Transverse colon (tissue), 4 donors: Measurements from ENCODE around the gene OR4F15.

Source experiments
- CTCF ChIP-seq, 5 experiments: fragments of 200-600 bp in 3 of 5; fragments of 450-650 bp in 2 of 5; sonication (generic) in 3 of 5; IDR thresholded peaks; 1 replicate in 2 of 5; 2 replicates in 3 of 5; pipeline ENCODE4 v1.5.1; 2016 to 2017; ENCODE audit warnings: antibody characterized with exemption in 5 of 5, inconsistent platforms in 3 of 5, mild to moderate bottlenecking in 2 of 5, moderate library complexity in 1 of 5
- EP300 ChIP-seq: sonication (generic); formaldehyde crosslinking; IDR thresholded peaks from one replicate; pipeline ENCODE4 v1.6.1; 2017; ENCODE audit warnings: antibody characterized with exemption, low read depth
- POLR2A ChIP-seq: fragments of 450-650 bp; IDR thresholded peaks from one replicate; pipeline ENCODE4 v1.6.1; 2016; ENCODE audit warnings: antibody characterized with exemption, mild to moderate bottlenecking, moderate library complexity
- POLR2AphosphoS5 ChIP-seq, 3 donors: sonication (generic); formaldehyde crosslinking; IDR thresholded peaks; one replicate each; pipeline ENCODE4 v1.6.1; 2016; ENCODE audit warnings: antibody characterized with exemption in 3 of 3

- TF ChIP-seq POLR2A (no peak), CTCF (IDR thresholded peaks at IDR 0.05) (no peak), EP300 (no peak), POLR2AphosphoS5 (IDR thresholded peaks at IDR 0.05) (no peak)
Observed at GRCh38 chr15:101807345-101807945, 4.6 kb upstream of the OR4F15 start.
